Gastroesophageal sphincter (tissue), 3 donors: Measurements from ENCODE around the gene SMIM28.

Experiments used
- CTCF ChIP-seq, 4 experiments: fragments of 200-600 bp in 2 of 4; fragments of 450-650 bp in 2 of 4; sonication (generic) in 1 of 4; IDR thresholded peaks; one replicate each; pipeline ENCODE4 v1.5.1; 2017 to 2019; ENCODE audit warnings: antibody characterized with exemption in 4 of 4, mild to moderate bottlenecking in 2 of 4, moderate library complexity in 2 of 4
- EP300 ChIP-seq: sonication (generic); formaldehyde crosslinking; IDR thresholded peaks from one replicate; pipeline ENCODE4 v1.6.1; 2017; ENCODE audit warnings: antibody characterized with exemption, mild to moderate bottlenecking
- POLR2A ChIP-seq, 2 donors: fragments of 450-650 bp; IDR thresholded peaks; one replicate each; pipeline ENCODE4 v1.6.1; 2017; ENCODE audit warnings: antibody characterized with exemption in 2 of 2, mild to moderate bottlenecking in 2 of 2, moderate library complexity in 1 of 2

GRCh38 chr6:138347864-138348263, 29.8 kb upstream of the SMIM28 start:
- no peak for TF ChIP-seq CTCF (IDR thresholded peaks at IDR 0.05)
- TF ChIP-seq EP300, result no peak
- no peak for TF ChIP-seq POLR2A (IDR thresholded peaks at IDR 0.05)
